Measurements from ENCODE around the gene LZTS3. TPM values are rescaled to one million over a fixed set of nuclear protein-coding genes. Genes with fewer than 3 reads are reported as not detected.

Gene LZTS3
- total and polyA plus RNA-seq, 2 of the 13 experiments (the other 11 are each of a cell fraction or from before 2014, with no cell fraction given) = 10.1 to 31.3 TPM

GRCh38 chr20:3204124-3204794 lies 30.9 kb upstream of the LZTS3 start, which contains the start of gene DDRGK1 (continued):
- TF ChIP-seq MED1 (CRISPR knock-in tag; IDR thresholded peaks at IDR 0.05) (peak; percentile 74), FOXC1 (CRISPR knock-in tag; IDR thresholded peaks at IDR 0.05; ENCODE audit: borderline replicate concordance) (peak; percentile 96), ZXDC (CRISPR knock-in tag; IDR thresholded peaks at IDR 0.05) (peak; percentile 86; the same call in 1 of the 2 replicates), GABPA (IDR thresholded peaks at IDR 0.05; ENCODE audit: low read depth, low read length) (no peak), GABPA (CRISPR knock-in tag; IDR thresholded peaks at IDR 0.05; ENCODE audit: low read depth) (peak; percentile 53; the same call in 1 of the 2 replicates), SNAPC4 (CRISPR knock-in tag; IDR thresholded peaks at IDR 0.05) (no peak; the same call in 1 of the 2 replicates), SNRNP70 (IDR thresholded peaks at IDR 0.05; ENCODE audit: low read depth, low read length) (no peak), ZNF556 (CRISPR knock-in tag; IDR thresholded peaks at IDR 0.05; ENCODE audit: borderline replicate concordance) (peak; percentile 94), ZC3H13 (CRISPR knock-in tag; IDR thresholded peaks at IDR 0.05) (peak; percentile 85; the same call in 1 of the 2 replicates), SMC3 (IDR thresholded peaks at IDR 0.05; ENCODE audit: low read length) (no peak), THRA (CRISPR knock-in tag; IDR thresholded peaks at IDR 0.05; ENCODE audit: borderline replicate concordance) (peak; percentile 80), DMAP1 (CRISPR knock-in tag; IDR thresholded peaks at IDR 0.05) (peak; percentile 93), ZBTB49 (CRISPR knock-in tag; IDR thresholded peaks at IDR 0.05; ENCODE audit: borderline replicate concordance) (no peak), SALL2 (CRISPR knock-in tag; IDR thresholded peaks at IDR 0.05) (peak; percentile 88), HOXA7 (CRISPR knock-in tag; IDR thresholded peaks at IDR 0.05) (no peak), BRF2 (CRISPR knock-in tag; IDR thresholded peaks at IDR 0.05) (peak; percentile 81; the same call in 1 of the 2 replicates), FOXO1 (CRISPR knock-in tag; IDR thresholded peaks at IDR 0.05) (peak; percentile 61)
